ENCODE data around the gene HTT. TPM values are rescaled to one million over a fixed set of nuclear protein-coding genes. Genes with fewer than 3 reads are reported as not detected.
A peak's percentile ranks its signal among the peaks of the same experiment; 100 is the strongest.

Gene HTT
- total and polyA plus RNA-seq, 2 of the 13 experiments (the other 11 are each of a cell fraction or from before 2014, with no cell fraction given): 17.5 to 19.5 TPM

- TF ChIP-seq GMEB2 (CRISPR knock-in tag; IDR thresholded peaks at IDR 0.05; ENCODE audit: low read depth) (no peak), ZMAT3 (CRISPR knock-in tag; conservative IDR thresholded peaks at IDR 0.05) (no peak), FOXC1 (CRISPR knock-in tag; IDR thresholded peaks at IDR 0.05; ENCODE audit: borderline replicate concordance) (0 out of 2 replicates have a peak, but pooled peaks have one; percentile 27), U2AF1 (optimal IDR thresholded peaks at IDR 0.05; ENCODE audit: low read depth, low read length) (no peak), SP5 (CRISPR knock-in tag; IDR thresholded peaks at IDR 0.05; ENCODE audit: borderline replicate concordance, low read depth) (no peak), ZNF781 (CRISPR knock-in tag; IDR thresholded peaks at IDR 0.05; ENCODE audit: borderline replicate concordance, not compliant biosample characterization) (no peak), PTBP1 (IDR thresholded peaks at IDR 0.05; ENCODE audit: low read depth, low read length, poor library complexity, severe bottlenecking) (no peak), SMC3 (IDR thresholded peaks at IDR 0.05; ENCODE audit: low read length) (no peak), USF2 (IDR thresholded peaks at IDR 0.05; ENCODE audit: low read depth, low read length) (no peak), USF2 (CRISPR knock-in tag; IDR thresholded peaks at IDR 0.05; ENCODE audit: borderline replicate concordance) (no peak), SPEN (CRISPR knock-in tag; IDR thresholded peaks at IDR 0.05; ENCODE audit: low read depth) (no peak; the same call in 1 of the 2 replicates), ZNF598 (CRISPR knock-in tag; IDR thresholded peaks at IDR 0.05; ENCODE audit: borderline replicate concordance) (0 out of 2 replicates have a peak, but pooled peaks have one; percentile 22), MTERF4 (CRISPR knock-in tag; IDR thresholded peaks at IDR 0.05) (0 out of 2 replicates have a peak, but pooled peaks have one; percentile 42), HES4 (CRISPR knock-in tag; IDR thresholded peaks at IDR 0.05; ENCODE audit: borderline replicate concordance) (peak; percentile 45; the same call in 1 of the 2 replicates), ATF7-NPFF (CRISPR knock-in tag; IDR thresholded peaks at IDR 0.05; ENCODE audit: low read depth) (peak; percentile 1; the same call in 1 of the 2 replicates), MXD4 (CRISPR knock-in tag; IDR thresholded peaks at IDR 0.05) (no peak), XRCC5 (optimal IDR thresholded peaks at IDR 0.05; ENCODE audit: low read length) (peak; percentile 6), PHF20 (CRISPR knock-in tag; IDR thresholded peaks at IDR 0.05) (no peak), ZFX (CRISPR knock-in tag; IDR thresholded peaks at IDR 0.05; ENCODE audit: low read depth) (peak; percentile 67; the same call in 1 of the 2 replicates), ZNF563 (CRISPR knock-in tag; IDR thresholded peaks at IDR 0.05) (0 out of 2 replicates have a peak, but pooled peaks have one; percentile 21), ZNF709 (CRISPR knock-in tag; IDR thresholded peaks at IDR 0.05) (peak; percentile 68; the same call in 1 of the 2 replicates)
These were observed 176.6 kb downstream of the HTT start (continued) for GRCh38 chr4:3250956-3251690.

All from HepG2 (cell line).